HFFc6 (cell line): Measurements from ENCODE around the gene MED25. TPM values are rescaled to one million over a fixed set of nuclear protein-coding genes. Genes with fewer than 3 reads are reported as not detected.

ENCODE experiments used
- DNase-seq: peaks from one replicate; pipeline ENCODE4 v3.0.0-alpha.2; 2018
- H3K27ac Mint-ChIP-seq: 2 replicates; pipeline ENCODE4 v1.8.0; 2020; ENCODE audit warnings: mild to moderate bottlenecking, mixed read lengths
- H3K27me3 Mint-ChIP-seq: 2 replicates; pipeline ENCODE4 v1.8.0; 2021; ENCODE audit warnings: mild to moderate bottlenecking, moderate library complexity, mixed read lengths; ENCODE audit not compliant: insufficient read depth
- H3K36me3 Mint-ChIP-seq: 2 replicates; pipeline ENCODE4 v1.8.0; 2021; ENCODE audit warnings: low read depth, mixed read lengths
- H3K4me1 Mint-ChIP-seq: 2 replicates; pipeline ENCODE4 v1.8.0; 2020; ENCODE audit warnings: low read depth, mixed read lengths
- H3K4me3 Mint-ChIP-seq: 2 replicates; pipeline ENCODE4 v1.8.0; 2020; ENCODE audit warnings: mild to moderate bottlenecking, moderate library complexity, mixed read lengths
- H3K9me3 Mint-ChIP-seq: 2 replicates; pipeline ENCODE4 v1.8.0; 2020; ENCODE audit warnings: mild to moderate bottlenecking, mixed read lengths
- total RNA-seq, 6 experiments: library from RNA; stranded (reverse); fragmentation: NEBNext Ultra II Directional; extraction: Animal tissue kit (Norgen Biotek cat#: 25700); gene quantifications; 2 replicates in 1 of 6; 3 replicates in 5 of 6; pipeline ENCODE4 v1.2.3, GENCODE V29; 2021
- TF ChIP-seq, protein P1 (sequence below): fragments of 200-600 bp; sonication (generic); IDR thresholded peaks from 2 replicates; pipeline ENCODE4 v1.5.0; 2021; ENCODE audit warnings: antibody characterized with exemption, mild to moderate bottlenecking

The MED25 gene
- total RNA-seq, 6 experiments from 2014 or later: 44.5 to 50.6 (median 47.8) TPM

DNA sequence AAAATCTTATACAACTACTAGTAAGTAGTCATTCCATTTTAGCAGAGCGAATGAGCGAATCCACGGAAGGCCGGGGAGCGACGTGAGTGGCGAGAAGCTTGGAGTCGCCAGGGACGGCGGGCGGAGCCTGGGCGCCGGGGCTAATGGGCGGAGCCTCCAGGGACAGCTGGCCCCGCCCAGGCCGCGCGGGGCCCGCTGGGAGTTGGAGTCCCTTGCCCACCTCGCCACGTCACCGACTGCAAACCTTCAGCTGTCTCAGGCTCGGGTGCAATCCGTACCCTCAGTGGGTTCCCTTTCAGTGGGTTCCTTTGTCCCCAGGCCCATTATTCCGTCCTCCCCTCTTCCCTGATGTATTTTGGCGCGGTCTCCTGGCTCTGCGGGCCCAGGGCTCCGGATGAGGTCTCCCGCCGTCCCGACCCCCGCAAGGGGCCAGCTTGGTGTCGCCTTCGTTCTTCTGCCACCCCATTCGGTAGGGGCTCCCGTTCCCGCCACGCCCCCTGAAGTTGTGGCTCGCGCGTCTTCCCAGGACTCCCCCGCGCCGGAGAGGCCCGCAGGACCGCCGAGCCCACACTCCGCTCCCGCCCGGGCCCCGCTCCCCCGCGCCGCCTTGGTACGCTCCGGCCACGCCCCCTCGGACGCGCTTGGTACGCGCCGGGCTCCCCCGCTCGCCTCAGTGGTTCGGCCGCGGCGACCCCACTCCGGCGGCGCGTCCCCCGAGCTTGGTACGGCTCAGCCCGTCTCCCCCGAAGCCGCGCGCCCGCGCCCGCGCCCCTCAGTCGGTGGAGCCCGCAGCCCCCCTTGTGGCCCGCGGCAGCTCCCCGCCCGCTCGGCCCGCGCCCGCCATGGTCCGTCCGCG lies 32.6 kb downstream of the MED25 start, which contains the start of gene PTOV1:
PTOV1 (plus strand) TSS at position 673 of the 856 bp plus-strand sequence.
- Mint-ChIP-seq H3K9me3 (peaks cover 11% of the 10 kb centered on the region), H3K27me3 (peaks cover 10% of the 10 kb centered on the region), H3K4me1 (peaks cover 47% of the 10 kb centered on the region), H3K36me3 (peaks cover 24% of the 10 kb centered on the region), H3K4me3 (peak within 1 kb of the TSS; percentile 90), H3K27ac (peak within 1 kb of the TSS; percentile 97)
- peak; percentile 82 for DNase-seq
- TF ChIP-seq, protein P1, sequence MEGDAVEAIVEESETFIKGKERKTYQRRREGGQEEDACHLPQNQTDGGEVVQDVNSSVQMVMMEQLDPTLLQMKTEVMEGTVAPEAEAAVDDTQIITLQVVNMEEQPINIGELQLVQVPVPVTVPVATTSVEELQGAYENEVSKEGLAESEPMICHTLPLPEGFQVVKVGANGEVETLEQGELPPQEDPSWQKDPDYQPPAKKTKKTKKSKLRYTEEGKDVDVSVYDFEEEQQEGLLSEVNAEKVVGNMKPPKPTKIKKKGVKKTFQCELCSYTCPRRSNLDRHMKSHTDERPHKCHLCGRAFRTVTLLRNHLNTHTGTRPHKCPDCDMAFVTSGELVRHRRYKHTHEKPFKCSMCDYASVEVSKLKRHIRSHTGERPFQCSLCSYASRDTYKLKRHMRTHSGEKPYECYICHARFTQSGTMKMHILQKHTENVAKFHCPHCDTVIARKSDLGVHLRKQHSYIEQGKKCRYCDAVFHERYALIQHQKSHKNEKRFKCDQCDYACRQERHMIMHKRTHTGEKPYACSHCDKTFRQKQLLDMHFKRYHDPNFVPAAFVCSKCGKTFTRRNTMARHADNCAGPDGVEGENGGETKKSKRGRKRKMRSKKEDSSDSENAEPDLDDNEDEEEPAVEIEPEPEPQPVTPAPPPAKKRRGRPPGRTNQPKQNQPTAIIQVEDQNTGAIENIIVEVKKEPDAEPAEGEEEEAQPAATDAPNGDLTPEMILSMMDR: no peak

DNA sequence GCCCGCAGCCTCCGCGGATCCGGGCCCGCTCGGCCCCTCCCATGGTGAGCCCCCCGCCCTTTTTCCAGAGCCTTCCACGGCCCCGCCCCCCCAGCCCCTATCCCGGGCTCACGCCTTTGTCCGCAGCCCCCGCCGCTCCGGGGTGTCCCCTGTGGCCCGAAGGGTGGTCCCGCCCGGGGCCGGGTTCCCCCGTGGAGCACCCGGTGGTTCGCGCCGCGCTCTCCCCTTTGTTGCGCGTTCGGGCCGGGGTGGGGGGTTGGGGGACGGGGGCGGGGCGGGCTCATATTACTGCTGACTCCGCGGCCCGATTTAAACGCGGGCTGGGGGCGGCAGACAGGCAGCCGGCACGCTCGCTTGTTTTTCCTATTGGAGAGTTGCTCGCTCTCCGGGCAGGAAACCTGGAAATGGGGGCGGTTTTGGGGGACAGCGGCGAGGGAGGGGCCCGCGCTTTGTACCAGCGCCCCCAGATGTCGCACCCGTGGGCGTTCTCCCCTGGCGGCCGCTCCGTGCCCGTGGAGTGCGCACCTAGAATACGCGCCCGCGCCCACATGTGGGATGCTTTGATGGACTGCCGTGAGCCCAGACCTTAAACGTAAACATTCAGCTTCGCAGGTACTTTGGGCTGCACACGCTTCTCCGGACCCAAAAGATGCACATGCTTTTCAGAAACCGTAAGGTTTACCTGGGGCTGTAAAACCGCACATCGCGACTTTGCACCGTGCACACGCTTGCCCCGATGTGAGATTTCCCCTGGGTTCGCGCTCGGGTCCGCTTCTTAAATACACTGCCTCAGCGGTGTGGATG lies 33.6 kb downstream of the MED25 start:
- TF ChIP-seq, protein P1: peak; percentile 18
- Mint-ChIP-seq H3K27ac (peak overlapping the region; percentile 75), H3K4me1 (peaks cover 47% of the 10 kb centered on the region), H3K27me3 (peaks cover 11% of the 10 kb centered on the region), H3K4me3 (peak overlapping the region; percentile 90), H3K9me3 (peaks cover 11% of the 10 kb centered on the region), H3K36me3 (peaks cover 26% of the 10 kb centered on the region)
- DNase-seq: no peak

DNA sequence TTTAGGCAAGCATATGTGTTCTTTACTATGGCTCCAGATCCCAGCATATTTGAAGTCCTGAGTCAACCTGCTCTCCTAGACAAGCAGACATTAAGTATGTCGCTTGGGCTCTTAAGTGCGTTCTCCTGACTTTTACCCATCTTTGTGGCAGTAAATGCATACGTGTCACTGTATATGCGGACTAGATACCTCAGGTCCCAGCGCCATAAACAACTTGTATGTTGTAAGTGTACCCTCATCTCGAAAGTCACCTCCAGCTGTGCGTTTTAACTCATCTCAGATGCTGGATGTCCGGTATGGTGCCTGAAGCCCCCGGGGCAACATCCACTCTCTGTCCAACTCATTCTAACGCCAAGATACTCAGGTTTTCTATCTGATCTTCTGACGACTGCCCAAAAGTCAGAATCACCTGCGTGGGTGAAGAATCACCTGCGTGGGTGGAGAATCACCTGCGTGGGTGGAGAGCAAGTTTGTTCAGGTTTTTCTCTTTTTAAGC lies 34.6 kb downstream of the MED25 start:
- Mint-ChIP-seq H3K27ac (peak overlapping the region; percentile 75; the same call in 1 of the 2 replicates), H3K36me3 (peaks cover 26% of the 10 kb centered on the region), H3K4me3 (peak overlapping the region; percentile 90), H3K27me3 (peaks cover 16% of the 10 kb centered on the region), H3K4me1 (peaks cover 43% of the 10 kb centered on the region), H3K9me3 (peaks cover 11% of the 10 kb centered on the region)
- TF ChIP-seq, protein P1: no peak
- no peak for DNase-seq

DNA sequence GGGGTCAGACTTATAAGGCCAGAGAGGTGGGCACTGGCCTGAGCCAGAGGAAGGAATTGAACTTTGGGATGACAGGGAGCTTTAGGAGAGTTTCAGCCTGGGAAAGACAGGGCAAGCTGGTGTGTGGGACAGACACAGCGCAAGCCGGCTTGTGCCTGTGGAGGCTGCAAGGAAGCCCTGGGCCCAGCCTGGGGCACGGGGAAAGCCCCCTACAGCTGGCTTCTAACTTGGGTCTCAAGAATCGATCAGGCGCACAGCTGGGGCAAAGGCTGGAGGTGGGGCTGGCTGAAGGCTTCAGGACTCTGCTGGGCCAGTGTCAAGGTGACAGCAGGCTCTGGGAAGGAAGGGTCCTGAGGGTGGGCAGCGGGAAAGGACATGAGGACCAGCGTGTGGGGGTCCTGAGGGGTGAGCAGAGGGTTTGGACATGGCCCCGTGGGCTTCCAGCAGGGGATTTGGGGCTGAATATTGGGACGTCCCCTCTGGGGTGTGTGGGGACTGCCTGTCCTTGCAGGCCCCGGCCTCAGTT lies 35.8 kb downstream of the MED25 start:
- DNase-seq: no peak
- Mint-ChIP-seq H3K4me3 (peak overlapping the region; percentile 10; the same call in 1 of the 2 replicates), H3K36me3 (peaks cover 26% of the 10 kb centered on the region), H3K27me3 (peaks cover 17% of the 10 kb centered on the region), H3K27ac (peak overlapping the region; percentile 42), H3K4me1 (peaks cover 35% of the 10 kb centered on the region), H3K9me3 (peaks cover 10% of the 10 kb centered on the region)
- TF ChIP-seq, protein P1: no peak
